ENCODE data around the gene C1orf53.

DNA sequence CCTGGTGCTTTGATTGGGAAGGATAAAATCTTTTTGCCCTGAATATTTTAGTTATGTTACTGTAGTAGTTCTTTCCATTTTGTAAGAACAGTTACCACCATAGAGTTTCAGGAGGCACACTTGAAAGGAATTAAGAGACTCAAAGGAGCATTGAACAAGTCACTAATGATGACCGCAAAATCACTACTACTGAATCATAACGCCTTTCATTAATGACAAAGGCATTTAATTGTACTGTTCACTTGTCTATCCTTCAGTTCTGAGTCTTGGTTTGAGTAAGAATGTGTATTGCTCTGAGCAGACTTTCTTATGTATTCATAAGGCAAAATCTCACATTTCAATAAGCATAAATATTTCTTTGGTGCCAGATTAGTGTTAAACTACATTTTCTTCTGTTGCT, 39.6 kb downstream of the C1orf53 start:
- TF ChIP-seq, protein P1, sequence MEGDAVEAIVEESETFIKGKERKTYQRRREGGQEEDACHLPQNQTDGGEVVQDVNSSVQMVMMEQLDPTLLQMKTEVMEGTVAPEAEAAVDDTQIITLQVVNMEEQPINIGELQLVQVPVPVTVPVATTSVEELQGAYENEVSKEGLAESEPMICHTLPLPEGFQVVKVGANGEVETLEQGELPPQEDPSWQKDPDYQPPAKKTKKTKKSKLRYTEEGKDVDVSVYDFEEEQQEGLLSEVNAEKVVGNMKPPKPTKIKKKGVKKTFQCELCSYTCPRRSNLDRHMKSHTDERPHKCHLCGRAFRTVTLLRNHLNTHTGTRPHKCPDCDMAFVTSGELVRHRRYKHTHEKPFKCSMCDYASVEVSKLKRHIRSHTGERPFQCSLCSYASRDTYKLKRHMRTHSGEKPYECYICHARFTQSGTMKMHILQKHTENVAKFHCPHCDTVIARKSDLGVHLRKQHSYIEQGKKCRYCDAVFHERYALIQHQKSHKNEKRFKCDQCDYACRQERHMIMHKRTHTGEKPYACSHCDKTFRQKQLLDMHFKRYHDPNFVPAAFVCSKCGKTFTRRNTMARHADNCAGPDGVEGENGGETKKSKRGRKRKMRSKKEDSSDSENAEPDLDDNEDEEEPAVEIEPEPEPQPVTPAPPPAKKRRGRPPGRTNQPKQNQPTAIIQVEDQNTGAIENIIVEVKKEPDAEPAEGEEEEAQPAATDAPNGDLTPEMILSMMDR (IDR thresholded peaks at IDR 0.05; ENCODE audit: low read depth, low read length), result no peak
- TF ChIP-seq EZH2phosphoT487 (IDR thresholded peaks at IDR 0.05; ENCODE audit: low read depth), result no peak
